Measurements from ENCODE around the gene POC1B. TPM values are rescaled to one million over a fixed set of nuclear protein-coding genes. Genes with fewer than 3 reads are reported as not detected.

POC1B gene
- total RNA-seq, 1 donor from 2014 or later: 5.7 TPM

- H3K27me3 Mint-ChIP-seq (ENCODE audit: unreplicated experiment): no peaks in the 10 kb centered on the region
- TF ChIP-seq, protein P1, sequence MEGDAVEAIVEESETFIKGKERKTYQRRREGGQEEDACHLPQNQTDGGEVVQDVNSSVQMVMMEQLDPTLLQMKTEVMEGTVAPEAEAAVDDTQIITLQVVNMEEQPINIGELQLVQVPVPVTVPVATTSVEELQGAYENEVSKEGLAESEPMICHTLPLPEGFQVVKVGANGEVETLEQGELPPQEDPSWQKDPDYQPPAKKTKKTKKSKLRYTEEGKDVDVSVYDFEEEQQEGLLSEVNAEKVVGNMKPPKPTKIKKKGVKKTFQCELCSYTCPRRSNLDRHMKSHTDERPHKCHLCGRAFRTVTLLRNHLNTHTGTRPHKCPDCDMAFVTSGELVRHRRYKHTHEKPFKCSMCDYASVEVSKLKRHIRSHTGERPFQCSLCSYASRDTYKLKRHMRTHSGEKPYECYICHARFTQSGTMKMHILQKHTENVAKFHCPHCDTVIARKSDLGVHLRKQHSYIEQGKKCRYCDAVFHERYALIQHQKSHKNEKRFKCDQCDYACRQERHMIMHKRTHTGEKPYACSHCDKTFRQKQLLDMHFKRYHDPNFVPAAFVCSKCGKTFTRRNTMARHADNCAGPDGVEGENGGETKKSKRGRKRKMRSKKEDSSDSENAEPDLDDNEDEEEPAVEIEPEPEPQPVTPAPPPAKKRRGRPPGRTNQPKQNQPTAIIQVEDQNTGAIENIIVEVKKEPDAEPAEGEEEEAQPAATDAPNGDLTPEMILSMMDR (IDR thresholded peaks at IDR 0.05; ENCODE audit: partially characterized antibody, unreplicated experiment): no peak
- H3K4me1 Mint-ChIP-seq (ENCODE audit: low read depth, unreplicated experiment): peaks cover 8% of the 10 kb centered on the region
- H3K4me3 Mint-ChIP-seq (ENCODE audit: unreplicated experiment): no peak overlapping the region
- H3K9me3 Mint-ChIP-seq (ENCODE audit: unreplicated experiment): no peaks in the 10 kb centered on the region
- no peak for DNase-seq
- no peaks in the 10 kb centered on the region for H3K36me3 Mint-ChIP-seq (ENCODE audit: unreplicated experiment)
- no peak overlapping the region for H3K27ac Mint-ChIP-seq (ENCODE audit: unreplicated experiment)
These were observed 72.5 kb downstream of the POC1B start for GRCh38 chr12:89453121-89453978.

DNA sequence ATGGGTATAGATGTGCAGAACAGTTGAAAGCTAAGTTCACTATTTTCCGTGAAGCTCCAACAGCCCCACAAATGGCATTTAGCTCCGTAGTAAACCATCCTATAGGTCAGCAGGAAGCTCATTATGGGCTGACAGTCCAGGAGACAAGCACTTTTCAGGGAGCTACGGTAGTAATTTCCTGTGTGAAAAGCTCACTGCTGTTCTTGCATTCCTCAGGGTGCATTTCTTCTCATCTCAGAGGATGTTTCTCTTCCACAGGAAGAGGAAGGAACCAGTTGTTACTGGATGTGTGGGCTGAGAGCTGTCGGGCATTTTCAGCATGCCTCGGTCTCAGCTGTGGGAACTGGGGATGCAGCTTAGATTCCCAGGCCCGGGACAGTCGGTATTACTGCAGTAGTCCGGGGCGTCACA lies 74.0 kb downstream of the POC1B start:
- H3K9me3 Mint-ChIP-seq (ENCODE audit: unreplicated experiment): no peaks in the 10 kb centered on the region
- H3K27ac Mint-ChIP-seq (ENCODE audit: unreplicated experiment): no peak overlapping the region
- DNase-seq: no peak
- H3K4me1 Mint-ChIP-seq (ENCODE audit: low read depth, unreplicated experiment): peaks cover 8% of the 10 kb centered on the region
- H3K4me3 Mint-ChIP-seq (ENCODE audit: unreplicated experiment): no peak overlapping the region
- H3K27me3 Mint-ChIP-seq (ENCODE audit: unreplicated experiment): no peaks in the 10 kb centered on the region
- TF ChIP-seq, protein P1 (IDR thresholded peaks at IDR 0.05; ENCODE audit: partially characterized antibody, unreplicated experiment): no peak
- H3K36me3 Mint-ChIP-seq (ENCODE audit: unreplicated experiment): no peaks in the 10 kb centered on the region

DNA sequence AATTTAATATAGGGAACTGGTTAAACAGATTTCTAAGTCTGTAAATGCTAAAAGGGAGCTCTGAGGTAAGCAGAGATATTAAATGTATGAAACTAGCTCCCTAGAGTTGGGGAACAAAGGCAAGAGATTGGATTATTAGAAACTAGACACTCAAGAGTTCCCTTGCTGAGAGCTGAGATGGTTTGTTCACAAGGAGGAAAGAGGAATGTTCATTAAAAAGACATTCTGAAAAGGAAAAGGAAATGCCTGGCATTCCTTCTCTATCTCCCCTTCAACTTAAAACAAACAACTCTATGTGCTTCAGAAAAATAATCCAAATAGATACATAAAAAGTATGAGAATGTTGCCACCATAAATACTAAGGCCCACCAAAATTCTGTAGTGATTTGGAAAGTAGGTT lies 74.9 kb downstream of the POC1B start:
- Mint-ChIP-seq H3K9me3 (ENCODE audit: unreplicated experiment) (no peaks in the 10 kb centered on the region), H3K27me3 (ENCODE audit: unreplicated experiment) (no peaks in the 10 kb centered on the region), H3K36me3 (ENCODE audit: unreplicated experiment) (no peaks in the 10 kb centered on the region), H3K4me3 (ENCODE audit: unreplicated experiment) (no peak overlapping the region), H3K27ac (ENCODE audit: unreplicated experiment) (no peak overlapping the region), H3K4me1 (ENCODE audit: low read depth, unreplicated experiment) (peaks cover 8% of the 10 kb centered on the region)
- TF ChIP-seq, protein P1 (IDR thresholded peaks at IDR 0.05; ENCODE audit: partially characterized antibody, unreplicated experiment): no peak
- no peak for DNase-seq

- H3K4me3 Mint-ChIP-seq (ENCODE audit: unreplicated experiment): no peak overlapping the region
- no peaks in the 10 kb centered on the region for H3K36me3 Mint-ChIP-seq (ENCODE audit: unreplicated experiment)
- no peak for DNase-seq
- H3K27ac Mint-ChIP-seq (ENCODE audit: unreplicated experiment): no peak overlapping the region
- H3K4me1 Mint-ChIP-seq (ENCODE audit: low read depth, unreplicated experiment): peaks cover 2% of the 10 kb centered on the region
- no peaks in the 10 kb centered on the region for H3K9me3 Mint-ChIP-seq (ENCODE audit: unreplicated experiment)
- peaks cover 2% of the 10 kb centered on the region for H3K27me3 Mint-ChIP-seq (ENCODE audit: unreplicated experiment)
- TF ChIP-seq, protein P1 (IDR thresholded peaks at IDR 0.05; ENCODE audit: partially characterized antibody, unreplicated experiment): no peak
These were observed 76.9 kb downstream of the POC1B start for GRCh38 chr12:89448951-89449371.

DNA sequence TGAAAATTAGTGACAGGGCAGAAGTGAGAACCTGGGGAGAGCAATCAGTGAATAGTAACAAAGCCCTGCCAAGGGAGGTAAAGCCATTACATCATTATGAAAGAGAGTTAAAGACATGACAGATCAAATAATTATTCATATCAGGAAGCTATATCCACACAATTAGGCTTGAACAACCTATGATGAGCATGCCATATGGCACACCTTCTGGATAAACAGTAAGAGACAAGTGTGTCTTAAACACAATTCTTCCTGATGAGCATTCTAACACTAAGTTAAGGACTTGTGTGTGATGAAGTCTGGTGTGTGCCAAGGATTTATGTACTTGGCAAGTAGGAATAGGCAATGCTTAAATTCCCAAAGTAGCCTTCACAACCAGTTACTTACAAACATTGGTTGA lies 77.3 kb downstream of the POC1B start:
- H3K27me3 Mint-ChIP-seq (ENCODE audit: unreplicated experiment): peaks cover 2% of the 10 kb centered on the region
- no peak overlapping the region for H3K4me3 Mint-ChIP-seq (ENCODE audit: unreplicated experiment)
- no peak for DNase-seq
- H3K27ac Mint-ChIP-seq (ENCODE audit: unreplicated experiment): no peak overlapping the region
- H3K9me3 Mint-ChIP-seq (ENCODE audit: unreplicated experiment): no peaks in the 10 kb centered on the region
- TF ChIP-seq, protein P1 (IDR thresholded peaks at IDR 0.05; ENCODE audit: partially characterized antibody, unreplicated experiment): no peak
- no peaks in the 10 kb centered on the region for H3K4me1 Mint-ChIP-seq (ENCODE audit: low read depth, unreplicated experiment)
- no peaks in the 10 kb centered on the region for H3K36me3 Mint-ChIP-seq (ENCODE audit: unreplicated experiment)

Measured in glutamatergic neuron (in vitro differentiated cells).